K562 (cell line): ENCODE results near the gene BAHD1. TPM values are rescaled to one million over a fixed set of nuclear protein-coding genes. Genes with fewer than 3 reads are reported as not detected.

Experiments
- HDAC8 ChIP-seq: fragments of 450-650 bp; IDR thresholded peaks from 2 replicates; pipeline ENCODE4 v1.6.1; 2016; ENCODE audit warnings: mild to moderate bottlenecking, missing genetic modification characterization, moderate library complexity, missing compliant biosample characterization
- HIVEP1 ChIP-seq: fragments of 250-450 bp; sonication (Bioruptor Pico); IDR thresholded peaks from 2 replicates; pipeline ENCODE4 v1.4.0; 2020; ENCODE audit warnings: mild to moderate bottlenecking
- MIER1 ChIP-seq: fragments of 450-650 bp; IDR thresholded peaks from 2 replicates; pipeline ENCODE4 v1.6.1; 2016; ENCODE audit warnings: antibody characterized with exemption, mild to moderate bottlenecking, low read depth
- PYGO2 ChIP-seq: fragments of 450-650 bp; IDR thresholded peaks from 2 replicates; pipeline ENCODE4 v1.6.1; 2016; ENCODE audit warnings: mild to moderate bottlenecking, missing genetic modification characterization, moderate library complexity, missing compliant biosample characterization
- SRSF1 ChIP-seq: fragments of 200-400 bp; formaldehyde crosslinking; IDR thresholded peaks from 2 replicates; pipeline ENCODE4 v1.6.1; 2017; ENCODE audit warnings: mild to moderate bottlenecking, low read depth, low read length, moderate library complexity
- TAF15 ChIP-seq: fragments of 200-400 bp; formaldehyde crosslinking; IDR thresholded peaks from 2 replicates; pipeline ENCODE4 v1.6.1; 2017; ENCODE audit warnings: mild to moderate bottlenecking, low read depth, low read length, moderate library complexity
- ZNF3 ChIP-seq: fragments of 250-450 bp; sonication (Bioruptor Pico); IDR thresholded peaks from 2 replicates; pipeline ENCODE4 v1.5.0; 2021; ENCODE audit warnings: mild to moderate bottlenecking, moderate library complexity
- ZNF41 ChIP-seq: fragments of 250-450 bp; sonication (Bioruptor Pico); conservative IDR thresholded peaks from 2 replicates; pipeline ENCODE4 v1.4.0; 2020; ENCODE audit warnings: mild to moderate bottlenecking
- polyA plus RNA-seq, 8 experiments: library from polyadenylated mRNA; depleted of rRNA in 4 of 8; stranded (reverse) in 5 of 8; unstranded in 3 of 8; fragments of >200 nt; fragmentation: Nextera tagmentation in 2 of 8; fragmentation: Illumina TruSeq in 1 of 8; extraction: Ambion mirVana in 2 of 8; extraction: Trizol in 1 of 8; gene quantifications; 2 replicates each; pipeline versions ENCODE4 v1.2.1 to v1.2.3, GENCODE V29; 2011 to 2014; ENCODE audit warnings: inconsistent platforms in 1 of 8, missing spikeins in 1 of 8
- total RNA-seq, 7 experiments: library from RNA; depleted of rRNA in 6 of 7; stranded (reverse); fragments of >200 nt in 6 of 7; fragmentation: Illumina TruSeq in 2 of 7; extraction: Trizol in 2 of 7; gene quantifications; 2 replicates each; pipeline versions ENCODE4 v1.2.1 to v1.2.3, GENCODE V29; 2011 to 2021; ENCODE audit warnings: low replicate concordance in 1 of 7
- TF ChIP-seq, protein P1 (sequence below), 2 experiments: fragments of 450-650 bp in 1 of 2; sonication (generic) in 1 of 2; formaldehyde crosslinking in 1 of 2; IDR thresholded peaks in 1 of 2; conservative IDR thresholded peaks in 1 of 2; 2 replicates each; pipeline versions ENCODE4 v1.6.1 to v1.8.1; 2016 to 2023; ENCODE audit warnings: mild to moderate bottlenecking in 2 of 2, moderate library complexity in 2 of 2, inconsistent platforms in 1 of 2, missing genetic modification reagents in 1 of 2
- TF ChIP-seq, protein P2 (sequence below): fragments of 250-450 bp; sonication (Bioruptor Pico); IDR thresholded peaks from 2 replicates; pipeline ENCODE4 v1.4.0; 2020; ENCODE audit warnings: mild to moderate bottlenecking, moderate library complexity, borderline replicate concordance

The BAHD1 gene
- total and polyA plus RNA-seq, 9 of the 15 experiments (the other 6 are each of a cell fraction or from before 2014, with no cell fraction given) = 0.55 to 38.5 (median 11.5) TPM

DNA sequence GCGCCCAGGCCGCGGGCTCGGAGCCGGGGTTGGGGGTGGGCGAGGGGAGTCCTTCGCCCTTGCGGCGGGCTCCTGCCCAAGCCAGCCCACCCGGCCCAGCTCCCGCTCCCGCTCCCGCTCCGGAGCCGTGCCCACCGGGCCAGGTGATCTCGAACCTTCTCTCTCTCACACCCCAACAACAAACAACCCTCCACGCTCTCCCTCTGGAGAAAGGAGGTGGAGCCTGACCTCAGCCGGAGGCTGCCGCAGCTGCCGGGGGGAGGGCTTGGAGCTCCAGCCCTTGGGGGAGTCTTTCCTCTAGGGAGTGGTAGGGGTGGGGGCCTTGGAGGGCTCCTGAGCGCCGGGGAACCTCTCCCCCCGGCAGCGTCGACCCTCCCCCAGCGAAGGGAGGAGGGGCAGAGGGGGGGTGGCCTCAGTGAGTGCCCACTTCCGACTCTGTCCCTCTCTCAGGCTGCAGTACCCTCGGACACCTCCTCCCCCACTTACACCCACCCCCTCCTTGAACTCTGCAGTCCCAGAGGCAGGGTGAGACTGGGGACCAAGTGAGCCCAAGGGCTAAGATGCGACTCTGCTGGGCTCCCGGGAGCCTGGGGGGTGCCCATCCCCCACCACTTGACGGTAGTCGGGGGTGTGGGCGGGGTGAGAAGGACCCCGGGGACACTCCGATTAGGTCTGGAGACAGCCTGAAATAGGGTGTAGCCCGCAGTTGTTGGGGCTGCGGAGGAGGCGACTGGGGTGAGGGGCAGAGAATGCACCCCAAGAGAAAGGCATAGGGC is 4.4 kb upstream of the BAHD1 start (continued):
- TF ChIP-seq ZNF41 (CRISPR knock-in tag) (no peak), TAF15 (no peak), MIER1 (no peak), HIVEP1 (CRISPR knock-in tag) (no peak), PYGO2 (tag) (no peak), HDAC8 (tag) (no peak), SRSF1 (no peak), ZNF3 (no peak)
- TF ChIP-seq, protein P1, sequence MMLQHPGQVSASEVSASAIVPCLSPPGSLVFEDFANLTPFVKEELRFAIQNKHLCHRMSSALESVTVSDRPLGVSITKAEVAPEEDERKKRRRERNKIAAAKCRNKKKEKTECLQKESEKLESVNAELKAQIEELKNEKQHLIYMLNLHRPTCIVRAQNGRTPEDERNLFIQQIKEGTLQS (IDR thresholded peaks at IDR 0.05) = no peak
- TF ChIP-seq, protein P1 (CRISPR knock-in tag; conservative IDR thresholded peaks at IDR 0.05) = no peak
- TF ChIP-seq, protein P2, sequence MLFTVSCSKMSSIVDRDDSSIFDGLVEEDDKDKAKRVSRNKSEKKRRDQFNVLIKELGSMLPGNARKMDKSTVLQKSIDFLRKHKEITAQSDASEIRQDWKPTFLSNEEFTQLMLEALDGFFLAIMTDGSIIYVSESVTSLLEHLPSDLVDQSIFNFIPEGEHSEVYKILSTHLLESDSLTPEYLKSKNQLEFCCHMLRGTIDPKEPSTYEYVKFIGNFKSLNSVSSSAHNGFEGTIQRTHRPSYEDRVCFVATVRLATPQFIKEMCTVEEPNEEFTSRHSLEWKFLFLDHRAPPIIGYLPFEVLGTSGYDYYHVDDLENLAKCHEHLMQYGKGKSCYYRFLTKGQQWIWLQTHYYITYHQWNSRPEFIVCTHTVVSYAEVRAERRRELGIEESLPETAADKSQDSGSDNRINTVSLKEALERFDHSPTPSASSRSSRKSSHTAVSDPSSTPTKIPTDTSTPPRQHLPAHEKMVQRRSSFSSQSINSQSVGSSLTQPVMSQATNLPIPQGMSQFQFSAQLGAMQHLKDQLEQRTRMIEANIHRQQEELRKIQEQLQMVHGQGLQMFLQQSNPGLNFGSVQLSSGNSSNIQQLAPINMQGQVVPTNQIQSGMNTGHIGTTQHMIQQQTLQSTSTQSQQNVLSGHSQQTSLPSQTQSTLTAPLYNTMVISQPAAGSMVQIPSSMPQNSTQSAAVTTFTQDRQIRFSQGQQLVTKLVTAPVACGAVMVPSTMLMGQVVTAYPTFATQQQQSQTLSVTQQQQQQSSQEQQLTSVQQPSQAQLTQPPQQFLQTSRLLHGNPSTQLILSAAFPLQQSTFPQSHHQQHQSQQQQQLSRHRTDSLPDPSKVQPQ = no peak
